RWPE1 (cell line): ENCODE data around the gene USF2.

Experiments used
- CTCF ChIA-PET: fragments of 350-600 bp; sonication (Branson Sonifier 250); formaldehyde crosslinking; extraction: SDS; loops from one replicate; lab custom pipeline; 2021; lab: Yijun Ruan, JAX
- POLR2A ChIA-PET: fragments of 400-600 bp; formaldehyde crosslinking; extraction: SDS; loops from one replicate; lab custom pipeline; 2020; ENCODE audit warnings: antibody characterized with exemption; ENCODE audit not compliant: low non-redundant PET; lab: Yijun Ruan, JAX
- DNase-seq: peaks from one replicate; pipeline ENCODE4 v3.0.0; 2012; ENCODE audit warnings: low spot score
- H3K27ac ChIP-seq: fragments of 450-650 bp; 2 replicates; pipeline ENCODE4 v1.5.1; 2017
- CTCF ChIP-seq: fragments of 450-650 bp; conservative IDR thresholded peaks from 2 replicates; pipeline ENCODE4 v1.5.1; 2017; ENCODE audit warnings: low read depth, mild to moderate bottlenecking

USF2 gene

DNA sequence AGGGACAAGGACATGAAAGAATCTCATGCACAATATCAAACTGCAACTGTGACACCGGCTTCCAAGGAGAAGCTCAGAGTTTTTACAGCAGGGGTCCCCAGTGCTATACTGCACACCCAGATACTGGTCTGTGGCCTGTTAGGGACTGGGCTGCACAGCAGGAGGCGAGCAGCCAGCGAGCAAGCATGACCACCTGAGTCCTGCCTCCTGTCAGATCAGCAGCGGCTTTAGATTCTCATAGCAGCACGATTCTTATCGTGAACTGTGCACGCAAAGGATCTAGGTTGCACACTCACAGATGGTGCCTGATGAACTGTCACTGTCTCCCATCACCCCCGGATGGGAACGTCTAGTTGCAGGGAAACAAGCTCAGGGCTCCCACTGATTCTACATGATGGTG lies 47.1 kb downstream of the USF2 start:
- H3K27ac ChIP-seq = no peak overlapping the region; the same call in 1 of the 2 replicates
- TF ChIP-seq CTCF = no peak
- POLR2A ChIA-PET = no interaction called here
- CTCF ChIA-PET = interaction anchor here (1.4 kb wide), 1 partner anchor 37 kb away, joined by 4 read pairs; no protein-coding TSS in a partner anchor
- DNase-seq = no peak

GRCh38 chr19:35316560-35316959 lies 47.8 kb downstream of the USF2 start:
- no peak for TF ChIP-seq CTCF
- H3K27ac ChIP-seq = peak overlapping the region; percentile 84
- POLR2A ChIA-PET = no interaction called here
- CTCF ChIA-PET = interaction anchor here (1.4 kb wide), 1 partner anchor 36 kb away, joined by 4 read pairs; no protein-coding TSS in a partner anchor
- DNase-seq = no peak

- DNase-seq = no peak
- ChIA-PET CTCF (no interaction called here), POLR2A (no interaction called here)
- TF ChIP-seq CTCF = no peak
- H3K27ac ChIP-seq = peak overlapping the region; percentile 84
Observed at GRCh38 chr19:35317464-35318043, 48.8 kb downstream of the USF2 start.

- DNase-seq = peak; percentile 90
- TF ChIP-seq CTCF = no peak
- CTCF ChIA-PET = interaction anchor here (0.5 to 0.6 kb wide), 4 partner anchors 25 to 351 kb away, joined by 3 to 4 read pairs (median 4); no protein-coding TSS in a partner anchor
- POLR2A ChIA-PET = interaction anchor here (0.6 kb wide), 3 partner anchors 9 to 337 kb away, joined by 3 to 4 read pairs (median 3); no protein-coding TSS in a partner anchor
- H3K27ac ChIP-seq = peak overlapping the region; percentile 84
Observed at GRCh38 chr19:35318679-35319448, 50.1 kb downstream of the USF2 start.

DNA sequence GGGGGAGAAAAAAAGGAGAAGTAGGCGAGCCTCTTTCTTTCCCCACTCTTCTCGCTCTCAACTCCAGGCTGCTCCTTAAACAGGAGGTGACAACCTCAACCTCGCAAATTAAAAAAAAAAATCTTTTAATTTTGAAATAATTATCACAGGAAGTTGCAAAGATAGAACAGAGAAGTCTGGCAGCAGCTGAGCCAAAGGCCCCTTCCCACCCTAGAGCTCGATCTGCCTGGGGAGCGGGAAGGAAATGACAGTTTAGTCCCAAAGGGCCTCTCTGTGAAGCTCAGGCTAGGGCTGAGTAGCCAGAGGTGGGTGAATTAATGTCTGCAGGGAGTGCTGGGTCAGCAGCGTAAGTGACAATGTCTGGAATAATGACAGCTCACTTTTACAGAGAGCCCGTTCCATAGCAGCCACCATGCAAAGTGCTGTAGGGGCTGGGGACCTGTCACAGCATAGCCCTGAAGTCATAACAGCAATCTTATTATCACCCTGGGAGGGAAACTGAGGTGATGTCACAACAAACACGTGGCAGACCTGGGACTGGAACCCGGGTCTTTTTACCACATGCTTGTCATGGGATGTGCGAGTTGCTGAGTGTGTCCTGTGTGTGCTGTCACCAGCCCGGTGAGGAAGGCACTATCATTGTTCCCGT lies 51.4 kb downstream of the USF2 start:
- CTCF ChIA-PET = interaction anchor here (0.6 to 0.9 kb wide), 2 partner anchors 32 to 136 kb away, joined by 3 to 7 read pairs; no protein-coding TSS in a partner anchor
- DNase-seq = no peak
- H3K27ac ChIP-seq = peak overlapping the region; percentile 84; the same call in 1 of the 2 replicates
- TF ChIP-seq CTCF = no peak
- POLR2A ChIA-PET = interaction anchor here (0.6 kb wide), 1 partner anchor 734 kb away, joined by 3 read pairs; the partner anchor contains the start of gene THAP8

- H3K27ac ChIP-seq = no peak overlapping the region
- ChIA-PET POLR2A (no interaction called here), CTCF (no interaction called here)
- DNase-seq = no peak
- no peak for TF ChIP-seq CTCF
Observed at GRCh38 chr19:35321291-35321690, 52.5 kb downstream of the USF2 start.
